Heart left ventricle (tissue), 13 donors: Measurements from ENCODE around the gene LPIN1.

ENCODE experiments used
- CTCF ChIP-seq, 12 donors: fragments of 200-600 bp; sonication (generic) in 4 of 12; IDR thresholded peaks; one replicate each; pipeline versions ENCODE4 v1.5.0 to v1.8.0; 2018 to 2022; ENCODE audit warnings: antibody characterized with exemption in 12 of 12, mild to moderate bottlenecking in 5 of 12
- POLR2A ChIP-seq, 2 donors: fragments of 450-650 bp; IDR thresholded peaks; one replicate each; pipeline ENCODE4 v1.6.1; 2017; ENCODE audit warnings: antibody characterized with exemption in 2 of 2, mild to moderate bottlenecking in 2 of 2, moderate library complexity in 2 of 2
- donor health status: ischemic (EF 13 %, LVEDD 7.1; RV severe dilation, severe dysfunction).
- donor health status: DM: no; HTN: yes; CAD: no.
- donor health status: DM: no; HTN: no; CAD: no.
- donor health status: ischemic (EF 25% LVEDD 6.9; RV normal size, moderate dysfunction).
- donor health status: ischemic (EF 25% LVEDD 5.7; RV mildly dilated, moderate dysfunction).
- donor health status: ischemic (EF 35%, LVEDD 5.7; RV mildly dilated, moderate dysfunction).
- donor health status: nonischemic (EF 11% LVEDD 7.7; RV severe dilation, severe dysfunction).
- donor health status: DM: yes; HTN: yes; CAD: no.
- donor health status: PGD.
- donor health status: ischemic (EF 29% LVEDD 5.4; RV normal size, mild dysfunction).
- donor health status: nonischemic (EF 23%, LVEDD 6.1; RV moderate dilation, normal function).

- no peak for TF ChIP-seq POLR2A (IDR thresholded peaks at IDR 0.05)
- TF ChIP-seq CTCF (IDR thresholded peaks at IDR 0.05) = no peak
Measured at GRCh38 chr2:11870064-11870463, 123.6 kb downstream of the LPIN1 start.
